GM18520 (cell line): ENCODE results near the gene CADM2.
"Not testable (repeated sequence)": the region's sequence is repeated elsewhere in the genome, so short reads cannot be mapped to it uniquely, and the experiment has no call there.

Experiments
- ATAC-seq: cut with Tn5 transposase; IDR thresholded peaks from one replicate; pipeline ENCODE4 v1.9.1; 2021; ENCODE audit not compliant: unreplicated experiment

CADM2 gene

GRCh38 chr3:85455561-85456200 lies 496.9 kb downstream of the CADM2 start:
- ATAC-seq, result no peak

DNA sequence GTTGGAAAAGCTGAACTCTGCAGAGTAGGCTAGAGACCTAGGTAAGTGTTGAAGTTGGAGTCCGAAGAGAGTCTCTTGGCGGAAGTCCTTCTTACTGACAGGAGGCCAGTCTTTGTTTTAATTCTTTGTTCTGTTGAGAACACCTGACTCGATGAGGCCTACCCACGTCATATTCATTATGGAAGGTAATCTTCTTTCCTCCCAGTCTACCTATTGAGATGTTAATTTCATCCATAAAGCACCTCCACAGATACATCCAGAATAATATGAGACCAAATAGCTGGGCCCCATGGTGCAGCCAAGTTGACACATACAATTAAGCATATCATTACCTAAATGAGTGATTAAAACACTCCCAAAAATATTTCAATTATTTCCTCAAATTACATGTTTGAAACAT lies 515.5 kb downstream of the CADM2 start:
- ATAC-seq, result no peak

DNA sequence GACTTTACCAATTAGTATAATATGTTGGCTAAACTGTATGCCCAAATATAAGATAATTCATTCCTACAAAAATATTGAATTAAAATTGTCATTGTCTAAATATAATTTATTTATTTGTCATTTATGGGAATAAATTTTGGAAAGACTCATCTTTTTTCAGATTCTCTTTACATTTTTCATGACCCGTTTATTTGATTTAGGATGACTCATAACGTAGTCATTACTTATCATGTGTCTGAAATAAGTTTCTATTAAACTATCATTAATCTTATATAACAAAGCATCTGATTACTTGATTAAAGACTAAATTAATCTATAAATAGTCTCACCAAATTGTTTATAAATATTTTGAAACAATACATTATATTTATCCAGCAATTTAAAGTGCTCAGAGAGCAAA lies 516.6 kb downstream of the CADM2 start:
- ATAC-seq, result no peak

GRCh38 chr3:85476891-85477495 lies 518.2 kb downstream of the CADM2 start:
- no peak for ATAC-seq

- no peak for ATAC-seq
Measured at GRCh38 chr3:85481411-85482212, 522.8 kb downstream of the CADM2 start.

DNA sequence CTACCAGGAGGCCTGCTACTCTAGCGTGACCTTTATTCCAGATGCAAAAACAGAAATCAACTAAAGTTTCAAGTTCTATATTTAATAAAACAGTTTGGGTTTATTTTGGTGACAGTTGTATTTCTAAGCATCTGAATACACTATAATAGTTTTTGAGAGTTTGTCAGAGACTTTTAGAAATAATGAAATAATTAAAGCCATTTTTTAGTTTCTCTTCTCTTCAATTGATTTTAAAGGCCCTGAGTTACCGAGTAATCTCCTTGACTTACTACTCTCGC lies 523.4 kb downstream of the CADM2 start:
- ATAC-seq, result no peak

DNA sequence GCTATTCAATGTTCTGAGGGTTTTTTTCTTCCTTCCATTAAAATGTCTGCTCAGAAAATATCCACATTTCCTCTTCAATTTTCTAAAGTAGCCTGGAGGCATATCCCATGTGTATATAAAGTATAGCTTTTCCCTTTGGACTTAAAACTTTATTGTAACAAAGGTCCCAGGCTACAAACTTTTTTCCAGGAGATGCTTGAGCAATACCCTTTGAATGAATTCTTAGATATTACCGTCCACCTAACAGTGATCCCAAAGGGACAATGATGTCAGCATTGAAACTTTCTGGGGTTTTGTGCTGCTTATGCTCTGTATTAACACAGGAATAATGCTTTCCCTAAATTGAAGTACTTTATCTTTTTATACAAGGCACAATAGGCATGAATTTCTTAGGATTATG lies 525.2 kb downstream of the CADM2 start:
- ATAC-seq, result no peak

DNA sequence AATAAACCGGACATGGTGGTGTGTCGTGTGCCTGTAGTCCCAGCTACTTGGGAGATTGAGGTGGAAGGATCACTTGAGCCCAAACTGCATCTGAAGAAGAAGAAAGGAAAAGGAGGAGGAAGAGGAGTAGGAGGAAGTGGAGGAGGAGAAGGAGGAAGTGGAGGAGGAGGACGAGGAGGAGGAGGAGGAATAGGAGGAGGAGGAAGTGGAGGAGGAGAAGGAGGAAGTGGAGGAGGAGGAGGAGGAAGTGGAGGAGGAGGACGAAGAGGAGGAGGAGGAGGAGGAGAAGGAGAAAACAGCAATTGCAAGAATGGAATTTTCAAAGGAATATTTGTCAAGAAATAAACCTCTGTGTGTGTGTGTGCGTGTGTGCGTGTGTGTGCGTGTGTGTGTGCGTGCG lies 528.6 kb downstream of the CADM2 start:
- ATAC-seq, result no peak

- ATAC-seq, result no peak
Measured at GRCh38 chr3:85495602-85496001, 536.8 kb downstream of the CADM2 start.

- no peak for ATAC-seq
Measured at GRCh38 chr3:85498177-85498576, 539.4 kb downstream of the CADM2 start.

- no peak for ATAC-seq
Measured at GRCh38 chr3:85502148-85502875, 543.5 kb downstream of the CADM2 start.

- ATAC-seq, result not testable (repeated sequence)
Measured at GRCh38 chr3:85504129-85504784, 545.5 kb downstream of the CADM2 start.

DNA sequence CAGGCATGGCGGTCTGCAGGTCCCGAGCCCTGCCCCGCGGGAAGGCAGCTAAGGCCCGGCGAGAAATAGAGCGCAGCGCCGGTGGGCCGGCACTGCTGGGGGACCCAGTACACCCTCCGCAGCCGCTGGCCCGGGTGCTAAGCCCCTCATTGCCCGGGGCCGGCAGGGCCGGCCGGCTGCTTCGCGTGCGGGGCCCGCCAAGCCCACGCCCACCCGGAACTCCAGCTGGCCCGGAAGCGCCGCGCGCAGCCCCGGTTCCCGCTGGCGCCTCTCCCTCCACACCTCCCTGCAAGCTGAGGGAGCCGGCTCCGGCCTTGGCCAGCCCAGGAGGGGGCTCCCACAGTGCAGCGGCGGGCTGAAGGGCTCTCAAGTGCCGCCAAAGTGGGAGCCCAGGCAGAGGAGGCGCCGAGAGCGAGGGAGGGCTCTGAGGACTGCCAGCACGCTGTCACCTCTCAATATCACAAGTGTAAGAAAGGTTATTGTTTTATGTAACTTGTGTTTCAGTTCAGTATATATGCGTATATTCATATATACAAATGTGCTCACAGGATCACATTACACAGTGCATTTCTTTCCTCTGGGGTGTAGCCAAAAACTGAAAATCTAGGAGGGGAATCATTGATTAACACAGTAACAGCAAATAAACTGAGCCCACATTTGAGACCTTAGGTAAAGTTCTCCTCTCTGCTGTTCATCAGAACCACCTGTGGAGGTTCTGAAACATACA lies 546.2 kb downstream of the CADM2 start:
- not testable (repeated sequence) for ATAC-seq

GRCh38 chr3:85507052-85507451 lies 548.3 kb downstream of the CADM2 start:
- ATAC-seq, result not testable (repeated sequence)

GRCh38 chr3:85508659-85509058 lies 549.9 kb downstream of the CADM2 start:
- no peak for ATAC-seq

DNA sequence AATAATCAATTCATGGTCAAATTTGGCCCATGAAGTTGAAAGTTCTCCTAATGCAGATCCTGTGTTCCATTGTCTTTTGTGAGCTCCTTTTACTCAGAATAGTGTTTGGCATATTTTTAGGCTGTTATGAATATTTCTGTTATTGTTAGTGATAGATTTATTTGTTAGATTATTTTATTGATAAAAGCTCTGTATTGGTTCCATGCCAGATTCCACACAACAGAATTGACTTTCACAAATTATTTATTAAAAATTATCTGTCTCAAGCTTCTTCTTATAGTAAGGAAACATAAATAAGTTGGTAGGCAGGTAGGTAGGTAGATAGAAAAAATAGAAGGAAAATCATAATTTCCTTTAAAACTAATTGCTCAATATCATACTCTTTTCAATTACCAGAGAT lies 557.4 kb downstream of the CADM2 start:
- no peak for ATAC-seq

- no peak for ATAC-seq
Measured at GRCh38 chr3:85524104-85524503, 565.3 kb downstream of the CADM2 start.

DNA sequence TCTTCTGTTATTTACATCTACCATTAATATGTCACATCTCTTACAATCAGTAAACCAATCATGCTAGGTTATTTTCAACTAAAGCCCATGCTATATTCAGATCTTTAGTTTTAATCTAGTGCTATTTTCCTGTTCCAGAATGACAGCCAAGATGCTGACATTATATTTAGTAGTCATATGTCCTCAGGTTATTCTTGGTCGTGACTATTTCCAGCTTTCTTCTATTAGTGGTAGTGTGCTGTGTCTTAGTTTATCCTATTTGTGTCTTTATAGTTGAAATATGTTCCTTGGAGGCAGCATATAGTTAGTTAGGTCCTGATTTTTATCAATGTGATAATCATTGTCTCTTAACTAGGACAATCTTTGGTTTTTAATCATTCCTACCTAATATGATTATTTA lies 566.5 kb downstream of the CADM2 start:
- no peak for ATAC-seq

DNA sequence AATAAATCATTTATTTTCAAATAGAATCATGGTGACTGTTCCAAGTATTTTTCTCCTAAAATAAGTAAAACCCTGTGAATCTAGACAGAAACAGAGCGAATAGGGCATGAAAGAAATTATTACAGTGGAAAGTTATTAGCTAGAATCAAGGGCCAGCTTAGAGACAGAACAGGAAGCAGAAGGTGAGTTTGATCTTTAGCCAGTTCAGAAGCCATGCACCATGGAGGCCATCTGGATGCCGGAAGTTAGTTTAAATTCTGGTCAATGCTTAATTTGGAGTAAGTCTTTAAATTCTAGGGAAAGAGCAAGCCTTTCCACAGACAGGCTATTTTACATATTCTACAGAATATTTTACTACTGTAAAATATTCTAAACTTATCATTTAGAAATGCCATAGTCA lies 574.8 kb downstream of the CADM2 start:
- ATAC-seq, result no peak

GRCh38 chr3:85535517-85535916 lies 576.7 kb downstream of the CADM2 start:
- no peak for ATAC-seq

DNA sequence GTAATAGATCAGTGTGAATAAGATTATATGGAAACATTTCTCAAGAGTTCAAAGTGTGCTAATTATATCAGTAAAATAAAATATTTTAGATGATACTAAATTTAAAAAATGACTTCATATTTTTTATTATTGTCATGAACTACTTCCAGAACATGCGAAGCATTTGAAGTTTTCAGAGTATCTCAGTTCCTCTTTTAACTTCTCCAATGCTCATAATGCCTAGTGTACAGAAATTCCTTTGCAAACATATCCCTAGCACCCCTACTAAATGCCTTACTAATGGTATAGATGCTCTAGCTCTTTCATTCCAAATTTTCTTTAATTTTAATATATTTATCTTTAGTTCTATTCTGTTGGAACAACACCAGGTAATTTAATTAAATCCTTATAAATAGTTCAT lies 580.4 kb downstream of the CADM2 start:
- no peak for ATAC-seq
